ENCODE data around the gene NR4A3. TPM values are rescaled to one million over a fixed set of nuclear protein-coding genes. Genes with fewer than 3 reads are reported as not detected.
"Not testable (repeated sequence)": the region's sequence is repeated elsewhere in the genome, so short reads cannot be mapped to it uniquely, and the experiment has no call there.

NR4A3 gene
- total RNA-seq, 1 experiment from 2014 or later: under 0.01 TPM

- no peak for DNase-seq (ENCODE audit: low read depth)
Measured at GRCh38 chr9:99833735-99834134, 12.1 kb downstream of the NR4A3 start.

DNA sequence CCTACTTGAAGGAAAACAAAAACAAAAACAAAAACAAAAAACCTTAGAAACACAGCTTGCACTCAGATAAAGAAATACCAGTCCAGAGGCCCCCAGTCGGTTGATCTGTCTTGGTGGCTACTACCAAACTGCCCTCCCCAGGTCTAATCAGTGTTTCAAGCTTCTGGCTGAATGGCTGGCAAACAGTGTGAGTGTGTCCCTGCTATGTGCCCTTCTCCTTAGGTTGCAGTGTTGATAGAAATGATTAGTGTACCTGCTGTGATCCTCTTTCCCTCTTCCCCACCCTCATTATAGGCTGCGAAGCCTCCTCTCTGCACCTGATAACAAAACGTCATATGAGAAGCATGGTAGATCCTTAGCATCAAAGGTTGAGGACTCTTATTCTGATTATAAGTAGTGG lies 12.8 kb downstream of the NR4A3 start:
- no peak for DNase-seq (ENCODE audit: low read depth)

DNA sequence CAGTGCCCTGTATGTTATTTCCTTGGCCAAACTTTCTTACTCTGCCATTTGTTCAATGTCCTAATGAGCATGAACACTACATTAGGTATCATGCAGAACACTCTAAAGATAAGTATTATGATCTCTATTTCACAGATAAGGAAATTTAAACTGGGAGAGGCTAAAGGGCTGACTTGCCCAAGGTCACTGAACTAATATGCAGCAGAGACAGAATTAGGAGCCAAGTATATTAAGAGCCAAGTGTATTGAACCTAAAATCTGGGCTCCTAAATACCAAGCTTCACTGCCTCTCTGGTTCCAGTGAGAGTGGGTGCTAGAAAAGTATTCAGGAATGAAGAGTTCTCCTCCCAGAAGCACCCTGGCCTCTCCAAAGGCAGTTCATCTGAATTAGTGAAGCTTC lies 13.5 kb downstream of the NR4A3 start:
- DNase-seq (ENCODE audit: low read depth): no peak

DNA sequence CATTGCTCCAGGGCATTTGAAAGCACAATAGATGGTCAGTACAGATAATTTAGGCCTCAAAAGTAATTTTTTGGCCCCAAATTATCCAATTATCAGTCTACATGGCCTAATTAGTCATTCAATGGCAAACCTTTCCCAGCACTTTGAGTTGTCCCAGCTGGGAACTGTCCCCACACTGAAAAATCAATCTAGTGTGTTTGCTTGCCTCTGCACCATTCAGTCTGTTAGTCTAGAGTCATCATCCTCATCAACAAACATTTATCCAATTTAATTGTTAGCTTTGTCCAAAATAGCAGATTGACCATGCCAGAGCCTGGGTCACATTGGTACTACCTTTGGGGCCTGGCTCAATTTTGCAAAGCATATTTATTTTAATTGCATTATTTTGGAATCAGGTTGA lies 13.9 kb downstream of the NR4A3 start:
- no peak for DNase-seq (ENCODE audit: low read depth)

- no peak for DNase-seq (ENCODE audit: low read depth)
Measured at GRCh38 chr9:99840072-99840471, 18.4 kb downstream of the NR4A3 start.

- DNase-seq (ENCODE audit: low read depth): no peak
Measured at GRCh38 chr9:99845063-99845462, 23.4 kb downstream of the NR4A3 start.

DNA sequence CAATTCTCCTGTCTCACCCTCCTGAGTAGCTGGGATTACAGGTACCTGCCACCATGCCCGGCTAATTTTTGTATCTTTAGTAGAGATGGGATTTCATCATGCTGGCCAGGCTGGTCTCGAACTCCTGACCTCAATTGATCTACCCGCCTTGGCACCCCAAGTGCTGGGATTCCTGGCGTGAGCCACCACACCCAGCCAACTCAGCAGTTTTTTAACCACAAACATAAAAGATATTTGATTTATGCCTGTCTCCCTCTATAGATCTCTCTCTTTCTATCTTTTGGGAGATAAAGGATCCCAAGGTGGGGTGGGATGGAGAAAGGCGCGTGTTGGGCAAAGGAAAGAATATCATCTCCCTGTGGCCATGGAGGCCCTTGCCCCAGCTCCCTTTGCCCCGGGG lies 26.8 kb downstream of the NR4A3 start:
- no peak for DNase-seq (ENCODE audit: low read depth)

GRCh38 chr9:99850736-99851499 lies 29.2 kb downstream of the NR4A3 start:
- DNase-seq (ENCODE audit: low read depth): no peak

DNA sequence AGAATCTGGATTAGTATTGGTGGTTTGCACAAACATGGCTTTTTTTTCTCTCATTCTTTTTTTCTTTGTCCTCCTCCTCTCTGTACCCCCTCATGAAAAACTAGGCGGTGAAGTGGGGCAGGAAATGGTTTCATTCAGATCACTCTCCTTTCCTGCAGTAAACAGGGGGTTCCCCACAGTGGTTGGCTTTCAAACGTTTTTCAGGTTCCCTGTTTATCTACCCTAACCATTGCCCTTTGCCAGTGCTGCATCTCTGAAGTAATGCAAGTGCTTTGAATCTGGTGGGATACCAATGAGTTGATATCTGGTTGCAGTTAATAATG lies 29.8 kb downstream of the NR4A3 start:
- DNase-seq (ENCODE audit: low read depth): no peak

DNA sequence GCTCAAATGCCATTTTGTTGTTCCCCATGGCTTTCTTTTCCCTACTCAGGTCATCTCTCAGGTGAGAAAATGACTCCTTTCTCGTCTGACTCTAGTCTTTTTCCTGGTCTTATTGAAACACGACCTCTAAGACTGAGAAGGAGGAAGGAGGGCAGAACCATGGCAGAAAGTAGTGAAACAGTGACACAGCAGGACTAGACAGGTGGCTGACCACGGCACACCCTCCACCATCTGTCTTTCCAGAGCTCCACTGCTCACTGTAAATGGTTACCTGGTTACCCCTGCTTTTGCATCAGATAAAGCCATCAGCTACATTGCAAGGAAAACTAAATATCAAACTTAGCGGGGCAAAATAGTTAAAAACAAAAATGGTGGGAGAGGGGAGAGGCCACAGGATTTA lies 30.9 kb downstream of the NR4A3 start:
- no peak for DNase-seq (ENCODE audit: low read depth)

- DNase-seq (ENCODE audit: low read depth): no peak
Measured at GRCh38 chr9:99855467-99856176, 33.9 kb downstream of the NR4A3 start.

DNA sequence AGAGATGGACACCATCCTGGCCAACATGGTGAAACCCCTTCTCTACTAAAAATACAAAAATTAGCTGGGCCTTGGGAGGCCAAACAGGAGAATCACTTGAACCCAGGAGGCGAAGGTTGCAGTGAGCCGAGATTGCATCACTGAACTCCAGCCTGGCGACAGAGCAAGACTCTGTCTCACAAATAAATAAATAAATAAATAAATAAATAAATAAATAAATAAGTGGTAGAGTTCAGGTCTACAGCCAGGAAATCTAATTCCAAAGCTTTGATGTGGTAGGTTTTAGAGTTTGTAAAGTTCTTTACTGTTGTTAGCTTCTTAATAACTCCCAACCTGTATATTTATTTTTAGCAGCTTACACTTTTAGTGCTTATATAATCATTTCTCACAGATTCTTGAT lies 35.9 kb downstream of the NR4A3 start:
- not testable (repeated sequence) for DNase-seq (ENCODE audit: low read depth)

- DNase-seq (ENCODE audit: low read depth): no peak
Measured at GRCh38 chr9:99858087-99858486, 36.4 kb downstream of the NR4A3 start.

GRCh38 chr9:99859243-99859980 lies 37.7 kb downstream of the NR4A3 start:
- no peak for DNase-seq (ENCODE audit: low read depth)

DNA sequence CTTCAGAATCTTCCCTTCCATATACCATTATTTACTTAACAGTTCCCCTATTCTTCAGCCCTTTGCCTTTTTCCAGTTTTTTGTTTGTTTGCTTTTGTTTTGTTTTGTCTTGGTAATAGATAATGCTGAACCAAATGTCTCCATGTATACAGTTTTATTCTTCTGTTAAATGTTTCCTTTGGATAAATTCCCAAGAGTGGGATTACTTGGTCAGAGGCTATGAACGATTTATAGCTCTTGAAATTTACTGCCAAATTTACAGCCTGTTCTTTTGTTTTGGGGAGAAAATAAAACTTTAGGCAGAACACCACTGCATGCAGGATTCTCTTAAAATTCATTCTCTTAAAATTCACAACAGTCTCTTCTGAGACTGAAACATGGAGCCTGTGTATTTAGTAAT lies 38.6 kb downstream of the NR4A3 start:
- DNase-seq (ENCODE audit: low read depth): no peak

- no peak for DNase-seq (ENCODE audit: low read depth)
Measured at GRCh38 chr9:99863955-99864354, 42.3 kb downstream of the NR4A3 start.

DNA sequence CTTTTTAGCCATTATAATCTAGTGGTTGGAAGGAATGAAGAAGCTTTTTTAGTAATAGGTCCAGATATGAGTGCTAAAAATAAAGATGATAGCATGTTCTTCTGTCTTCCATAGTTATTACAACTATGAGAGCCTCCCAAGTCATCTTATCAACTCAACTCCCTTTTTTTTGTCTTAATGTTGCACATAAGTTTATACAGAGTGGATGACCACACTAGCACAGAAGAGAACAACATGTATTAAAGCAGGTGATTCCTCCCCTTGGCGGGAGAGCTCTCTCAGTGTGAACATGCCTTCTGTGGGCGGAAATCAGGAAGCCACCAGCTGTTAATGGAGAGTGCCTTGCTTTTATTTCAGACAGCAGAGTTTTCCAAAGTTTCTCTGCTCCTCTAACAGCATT lies 44.7 kb downstream of the NR4A3 start:
- DNase-seq (ENCODE audit: low read depth): no peak

DNA sequence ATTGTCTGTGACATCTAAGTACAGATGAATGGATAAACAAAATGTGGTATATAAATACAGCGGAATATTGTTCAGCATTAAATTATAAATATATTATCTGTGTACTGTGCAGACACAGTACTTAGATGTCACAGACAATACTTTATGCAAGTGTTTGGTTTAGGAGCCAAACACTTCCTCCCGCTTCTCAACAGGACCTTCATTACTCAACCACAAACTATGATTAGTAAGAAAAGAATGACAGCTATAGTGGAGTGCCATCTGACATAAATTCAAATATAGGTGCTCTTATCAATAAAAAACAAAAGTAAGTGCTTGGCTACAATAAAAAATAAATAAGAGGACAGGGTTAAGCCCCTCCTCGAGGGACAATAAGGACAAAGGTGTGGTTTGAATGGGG lies 45.9 kb downstream of the NR4A3 start:
- no peak for DNase-seq (ENCODE audit: low read depth)

DNA sequence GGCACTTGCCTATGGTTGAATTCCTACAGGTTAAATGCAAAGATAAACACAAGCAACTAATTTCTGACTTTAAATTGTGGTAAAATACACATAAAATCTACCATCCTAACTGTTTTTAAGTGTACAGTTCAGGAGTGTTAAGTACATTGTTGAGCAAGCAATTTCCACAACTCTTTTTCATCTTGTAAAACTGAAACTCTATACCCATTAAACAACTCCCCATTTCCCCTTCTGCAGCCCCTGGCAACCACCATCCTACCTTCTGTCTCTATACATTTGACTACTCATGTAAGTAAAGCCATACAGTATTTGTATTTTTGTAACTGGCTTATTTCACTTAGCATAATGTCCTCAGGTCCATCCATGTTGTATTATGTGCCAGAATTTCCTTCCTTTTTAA lies 46.3 kb downstream of the NR4A3 start:
- DNase-seq (ENCODE audit: low read depth): no peak

DNA sequence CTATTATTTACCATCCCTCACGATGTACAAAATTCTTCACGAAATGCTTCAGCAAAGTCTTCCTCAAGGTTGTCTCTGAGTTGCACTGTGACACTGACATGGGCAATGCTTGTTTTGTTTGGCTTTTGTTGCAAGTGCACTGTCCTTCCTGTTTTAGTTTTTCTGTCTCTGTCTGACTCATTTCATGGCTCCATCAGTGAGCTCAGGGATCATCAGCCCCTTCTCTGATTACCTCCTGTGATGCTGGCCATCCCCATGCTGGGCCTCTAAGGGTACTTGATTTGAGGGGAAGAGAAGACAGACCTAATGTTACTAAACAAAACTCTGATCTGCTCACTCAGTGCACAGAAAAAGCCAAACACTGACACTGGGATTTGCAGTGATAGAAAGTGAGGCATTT lies 47.2 kb downstream of the NR4A3 start:
- peak; percentile 6 for DNase-seq (ENCODE audit: low read depth)

DNA sequence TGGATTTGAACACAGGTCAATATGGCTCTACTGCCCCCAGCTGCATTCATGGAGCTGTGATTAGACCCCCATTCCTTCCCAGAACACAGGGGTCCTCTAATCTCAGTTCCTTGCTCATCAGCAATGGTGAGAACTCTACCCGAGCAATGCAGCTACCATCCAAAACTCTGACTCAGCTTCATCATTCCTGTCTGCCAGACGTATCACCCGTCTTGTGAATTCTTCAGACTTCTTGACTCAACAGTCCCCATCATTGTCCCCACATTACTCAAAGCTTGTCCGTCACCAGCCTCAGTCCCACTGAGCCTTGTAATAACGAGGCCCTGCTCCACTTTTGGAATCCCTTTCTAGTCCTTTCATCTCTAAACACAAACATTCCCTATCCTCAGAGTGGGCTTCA lies 48.4 kb downstream of the NR4A3 start:
- no peak for DNase-seq (ENCODE audit: low read depth)

DNA sequence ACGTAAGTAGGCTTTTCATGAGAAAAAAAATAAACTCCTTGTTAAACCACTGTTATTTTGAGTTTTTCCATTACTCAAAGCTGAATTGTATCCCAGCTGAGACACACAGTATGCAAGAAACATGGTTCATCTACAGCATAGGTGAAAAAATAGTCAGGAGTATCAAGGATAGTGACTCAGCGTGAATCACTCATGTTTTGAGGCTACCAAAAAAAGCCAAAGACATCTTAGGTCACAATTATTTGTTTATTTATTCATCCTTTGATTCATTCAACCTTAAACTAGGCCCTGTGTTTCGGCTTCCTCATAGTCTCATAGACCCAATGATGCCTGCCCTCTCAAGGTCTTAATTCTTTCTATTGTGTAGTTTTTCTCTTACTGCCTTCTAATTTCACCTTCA lies 51.8 kb downstream of the NR4A3 start:
- DNase-seq (ENCODE audit: low read depth): peak; percentile 77
